MM.1S (cell line): Measurements from ENCODE around the gene SAMD4A.

Experiments
- EZH2 ChIP-seq: fragments of 300-600 bp; sonication (generic); optimal IDR thresholded peaks from 2 replicates; pipeline ENCODE3; 2017; ENCODE audit warnings: low read depth, mild to moderate bottlenecking, antibody characterized with exemption, low read length, mixed read lengths
- EZH2phosphoT487 ChIP-seq: fragments of 300-600 bp; sonication (generic); IDR thresholded peaks from 2 replicates; pipeline ENCODE4 v1.6.1; 2018; ENCODE audit warnings: antibody characterized with exemption, low read length
- TF ChIP-seq, protein P1 (sequence below): fragments of 300-600 bp; sonication (generic); IDR thresholded peaks from 2 replicates; pipeline ENCODE4 v1.5.1; 2016; ENCODE audit warnings: antibody characterized with exemption, low read length, mixed read lengths

DNA sequence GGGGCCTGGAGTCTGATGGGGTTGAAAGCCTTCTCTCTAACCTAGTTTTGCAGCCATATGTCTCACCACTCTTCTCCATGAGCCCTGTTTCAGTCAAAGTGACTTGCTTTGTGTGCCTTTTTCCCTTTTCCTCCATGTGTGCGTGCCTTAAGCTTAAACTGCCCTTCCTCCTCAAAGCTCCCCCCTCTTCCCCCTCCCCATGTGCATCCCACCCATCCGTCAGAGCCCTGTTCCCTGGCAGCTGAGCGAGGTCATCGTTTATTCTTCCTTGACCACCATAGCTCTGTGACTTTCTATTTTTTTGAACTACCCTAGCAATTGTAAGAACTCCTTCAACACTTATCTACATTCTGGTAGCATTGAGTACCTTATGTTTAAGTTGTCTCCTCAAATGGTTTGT, 24.9 kb downstream of the SAMD4A start:
- TF ChIP-seq, protein P1, sequence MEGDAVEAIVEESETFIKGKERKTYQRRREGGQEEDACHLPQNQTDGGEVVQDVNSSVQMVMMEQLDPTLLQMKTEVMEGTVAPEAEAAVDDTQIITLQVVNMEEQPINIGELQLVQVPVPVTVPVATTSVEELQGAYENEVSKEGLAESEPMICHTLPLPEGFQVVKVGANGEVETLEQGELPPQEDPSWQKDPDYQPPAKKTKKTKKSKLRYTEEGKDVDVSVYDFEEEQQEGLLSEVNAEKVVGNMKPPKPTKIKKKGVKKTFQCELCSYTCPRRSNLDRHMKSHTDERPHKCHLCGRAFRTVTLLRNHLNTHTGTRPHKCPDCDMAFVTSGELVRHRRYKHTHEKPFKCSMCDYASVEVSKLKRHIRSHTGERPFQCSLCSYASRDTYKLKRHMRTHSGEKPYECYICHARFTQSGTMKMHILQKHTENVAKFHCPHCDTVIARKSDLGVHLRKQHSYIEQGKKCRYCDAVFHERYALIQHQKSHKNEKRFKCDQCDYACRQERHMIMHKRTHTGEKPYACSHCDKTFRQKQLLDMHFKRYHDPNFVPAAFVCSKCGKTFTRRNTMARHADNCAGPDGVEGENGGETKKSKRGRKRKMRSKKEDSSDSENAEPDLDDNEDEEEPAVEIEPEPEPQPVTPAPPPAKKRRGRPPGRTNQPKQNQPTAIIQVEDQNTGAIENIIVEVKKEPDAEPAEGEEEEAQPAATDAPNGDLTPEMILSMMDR = no peak
- TF ChIP-seq EZH2phosphoT487 = no peak
- TF ChIP-seq EZH2 = no peak
